HEK293 (cell line): ENCODE measurements around the gene PPARG.

Source experiments
- BCL11A ChIP-seq: fragments of 450-650 bp; formaldehyde crosslinking; IDR thresholded peaks from 2 replicates; pipeline ENCODE4 v1.5.1; 2016; ENCODE audit warnings: low read depth, missing biosample characterization, missing genetic modification characterization
- SALL2 ChIP-seq: fragments of 450-650 bp; formaldehyde crosslinking; IDR thresholded peaks from 2 replicates; pipeline ENCODE4 v1.5.0; 2017; ENCODE audit warnings: missing biosample characterization, mild to moderate bottlenecking, missing genetic modification characterization, borderline replicate concordance
- ZNF350 ChIP-seq: fragments of 450-650 bp; formaldehyde crosslinking; IDR thresholded peaks from 2 replicates; pipeline ENCODE4 v1.5.0; 2017; ENCODE audit warnings: missing biosample characterization, mild to moderate bottlenecking, missing genetic modification characterization
- TF ChIP-seq, protein P1 (sequence below): fragments of 450-650 bp; formaldehyde crosslinking; IDR thresholded peaks from 2 replicates; pipeline ENCODE4 v1.5.1; 2016; ENCODE audit warnings: missing biosample characterization, missing genetic modification characterization

- TF ChIP-seq, protein P1, sequence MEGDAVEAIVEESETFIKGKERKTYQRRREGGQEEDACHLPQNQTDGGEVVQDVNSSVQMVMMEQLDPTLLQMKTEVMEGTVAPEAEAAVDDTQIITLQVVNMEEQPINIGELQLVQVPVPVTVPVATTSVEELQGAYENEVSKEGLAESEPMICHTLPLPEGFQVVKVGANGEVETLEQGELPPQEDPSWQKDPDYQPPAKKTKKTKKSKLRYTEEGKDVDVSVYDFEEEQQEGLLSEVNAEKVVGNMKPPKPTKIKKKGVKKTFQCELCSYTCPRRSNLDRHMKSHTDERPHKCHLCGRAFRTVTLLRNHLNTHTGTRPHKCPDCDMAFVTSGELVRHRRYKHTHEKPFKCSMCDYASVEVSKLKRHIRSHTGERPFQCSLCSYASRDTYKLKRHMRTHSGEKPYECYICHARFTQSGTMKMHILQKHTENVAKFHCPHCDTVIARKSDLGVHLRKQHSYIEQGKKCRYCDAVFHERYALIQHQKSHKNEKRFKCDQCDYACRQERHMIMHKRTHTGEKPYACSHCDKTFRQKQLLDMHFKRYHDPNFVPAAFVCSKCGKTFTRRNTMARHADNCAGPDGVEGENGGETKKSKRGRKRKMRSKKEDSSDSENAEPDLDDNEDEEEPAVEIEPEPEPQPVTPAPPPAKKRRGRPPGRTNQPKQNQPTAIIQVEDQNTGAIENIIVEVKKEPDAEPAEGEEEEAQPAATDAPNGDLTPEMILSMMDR (tag by site-specific recombination): no peak
- no peak for TF ChIP-seq ZNF350 (tag by site-specific recombination)
- no peak for TF ChIP-seq SALL2 (tag by site-specific recombination)
- TF ChIP-seq BCL11A (tag by site-specific recombination): no peak
These were observed 179.9 kb downstream of the PPARG start for GRCh38 chr3:12468757-12469156.
